Mucosa of rectum (tissue), 2 donors: ENCODE measurements around the gene SLC16A2.

Source experiments
- H3K27ac ChIP-seq, 2 donors: one replicate each; pipeline ENCODE4 v1.7.0; 2013; ENCODE audit warnings: inconsistent platforms in 2 of 2, low read depth in 2 of 2, low read length in 2 of 2
- H3K27me3 ChIP-seq, 2 donors: one replicate each; pipeline ENCODE4 v1.7.0; 2013; ENCODE audit warnings: low read length in 2 of 2; ENCODE audit not compliant: control insufficient read depth in 2 of 2, insufficient read depth in 2 of 2
- H3K36me3 ChIP-seq, 2 donors: one replicate each; pipeline ENCODE4 v1.7.0; 2013; ENCODE audit warnings: low read length in 2 of 2; ENCODE audit not compliant: control insufficient read depth in 2 of 2, insufficient read depth in 2 of 2
- H3K4me1 ChIP-seq, 2 donors: one replicate each; pipeline ENCODE4 v1.7.0; 2013; ENCODE audit warnings: low read length in 2 of 2, mild to moderate bottlenecking in 1 of 2; ENCODE audit not compliant: control insufficient read depth in 2 of 2, insufficient read depth in 2 of 2
- H3K4me3 ChIP-seq, 2 donors: one replicate each; pipeline ENCODE4 v1.7.0; 2013; ENCODE audit warnings: low read length in 2 of 2
- H3K9ac ChIP-seq, 2 donors: one replicate each; pipeline ENCODE4 v1.7.0; 2013; ENCODE audit warnings: low read length in 2 of 2, low read depth in 1 of 2, mild to moderate bottlenecking in 1 of 2
- H3K9me3 ChIP-seq, 2 donors: one replicate each; pipeline ENCODE4 v1.7.0; 2013; ENCODE audit warnings: low read length in 2 of 2; ENCODE audit not compliant: control insufficient read depth in 2 of 2
- donor health status: healthy.
- donor health status: Normal muscosa, but diverticular disease.

Gene SLC16A2

DNA sequence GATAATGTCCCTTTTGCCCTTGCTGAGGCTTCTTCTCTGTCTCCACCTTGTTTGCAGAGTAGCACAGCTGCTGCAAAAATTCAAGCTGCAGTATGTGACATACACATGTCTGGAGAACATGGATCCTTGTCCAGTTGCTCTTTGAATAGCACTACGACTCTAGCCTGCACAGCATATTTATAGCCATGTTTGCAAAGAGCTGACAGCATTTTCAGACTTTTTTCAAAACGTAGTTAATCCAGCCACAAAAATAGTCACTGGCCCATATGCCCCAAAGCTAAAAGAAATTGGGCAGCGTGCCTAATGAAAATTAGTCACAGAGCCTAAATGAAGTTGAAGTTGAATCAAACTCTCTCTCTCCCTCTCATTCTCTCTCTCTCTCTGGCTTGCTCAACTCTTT lies 17.5 kb downstream of the SLC16A2 start:
- Histone ChIP-seq H3K27me3 (peaks cover 0 to 5% of the 10 kb centered on the region in 2 donors), H3K9me3 (no peaks in the 10 kb centered on the region), H3K4me3 (no peak overlapping the region), H3K4me1 (no peaks in the 10 kb centered on the region), H3K36me3 (no peaks in the 10 kb centered on the region), H3K9ac (no peak overlapping the region), H3K27ac (no peak overlapping the region)

- Histone ChIP-seq H3K36me3 (no peaks in the 10 kb centered on the region), H3K9me3 (no peaks in the 10 kb centered on the region), H3K4me3 (no peak overlapping the region), H3K27me3 (peaks cover 2 to 6% of the 10 kb centered on the region in 2 donors), H3K27ac (no peak overlapping the region), H3K9ac (no peak overlapping the region), H3K4me1 (no peaks in the 10 kb centered on the region)
These were observed 23.8 kb downstream of the SLC16A2 start for GRCh38 chrX:74445099-74445498.

GRCh38 chrX:74446876-74447275 lies 25.6 kb downstream of the SLC16A2 start:
- Histone ChIP-seq H3K4me1 (no peaks in the 10 kb centered on the region), H3K27ac (no peak overlapping the region), H3K4me3 (no peak overlapping the region), H3K9me3 (no peaks in the 10 kb centered on the region), H3K36me3 (no peaks in the 10 kb centered on the region), H3K9ac (no peak overlapping the region), H3K27me3 (peaks cover 2 to 6% of the 10 kb centered on the region in 2 donors)

DNA sequence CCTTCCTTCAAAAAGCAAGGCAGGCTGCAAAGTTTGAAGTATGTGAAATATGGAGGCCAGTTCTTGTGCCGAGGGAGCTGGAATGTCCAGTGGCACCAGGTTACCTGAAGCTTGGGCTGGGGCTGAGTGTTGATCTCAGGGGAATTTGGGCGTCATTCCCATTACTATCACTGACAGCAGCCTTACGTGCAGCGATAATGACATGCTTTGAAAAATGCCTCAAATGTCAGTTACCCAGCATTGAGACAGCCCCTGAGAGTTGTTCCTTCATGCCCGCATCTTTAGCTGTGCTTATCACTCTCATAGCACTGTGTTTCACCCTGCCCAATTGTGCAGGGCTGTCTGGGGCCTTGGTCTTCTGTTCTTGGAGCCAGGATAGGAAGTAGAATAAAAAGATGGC lies 27.4 kb downstream of the SLC16A2 start:
- peaks cover 2 to 5% of the 10 kb centered on the region in 2 donors for H3K27me3 ChIP-seq

GRCh38 chrX:74449322-74449936 lies 28.1 kb downstream of the SLC16A2 start:
- Histone ChIP-seq H3K27ac (no peak overlapping the region), H3K9ac (no peak overlapping the region), H3K36me3 (no peaks in the 10 kb centered on the region), H3K4me1 (no peaks in the 10 kb centered on the region), H3K27me3 (peaks cover 0 to 2% of the 10 kb centered on the region in 2 donors), H3K9me3 (no peaks in the 10 kb centered on the region), H3K4me3 (no peak overlapping the region)

More for the DNA sequence above, 27.4 kb downstream of the SLC16A2 start:
- H3K36me3 ChIP-seq, result no peaks in the 10 kb centered on the region
- H3K4me3 ChIP-seq, result no peak overlapping the region
- no peaks in the 10 kb centered on the region for H3K4me1 ChIP-seq
- no peaks in the 10 kb centered on the region for H3K9me3 ChIP-seq
- no peak overlapping the region for H3K27ac ChIP-seq
- H3K9ac ChIP-seq, result no peak overlapping the region

- Histone ChIP-seq H3K4me1 (no peaks in the 10 kb centered on the region), H3K4me3 (no peak overlapping the region), H3K36me3 (no peaks in the 10 kb centered on the region), H3K27me3 (peaks cover 0 to 2% of the 10 kb centered on the region in 2 donors), H3K9ac (no peak overlapping the region), H3K9me3 (no peaks in the 10 kb centered on the region), H3K27ac (no peak overlapping the region)
These were observed 28.6 kb downstream of the SLC16A2 start for GRCh38 chrX:74449937-74450330.

DNA sequence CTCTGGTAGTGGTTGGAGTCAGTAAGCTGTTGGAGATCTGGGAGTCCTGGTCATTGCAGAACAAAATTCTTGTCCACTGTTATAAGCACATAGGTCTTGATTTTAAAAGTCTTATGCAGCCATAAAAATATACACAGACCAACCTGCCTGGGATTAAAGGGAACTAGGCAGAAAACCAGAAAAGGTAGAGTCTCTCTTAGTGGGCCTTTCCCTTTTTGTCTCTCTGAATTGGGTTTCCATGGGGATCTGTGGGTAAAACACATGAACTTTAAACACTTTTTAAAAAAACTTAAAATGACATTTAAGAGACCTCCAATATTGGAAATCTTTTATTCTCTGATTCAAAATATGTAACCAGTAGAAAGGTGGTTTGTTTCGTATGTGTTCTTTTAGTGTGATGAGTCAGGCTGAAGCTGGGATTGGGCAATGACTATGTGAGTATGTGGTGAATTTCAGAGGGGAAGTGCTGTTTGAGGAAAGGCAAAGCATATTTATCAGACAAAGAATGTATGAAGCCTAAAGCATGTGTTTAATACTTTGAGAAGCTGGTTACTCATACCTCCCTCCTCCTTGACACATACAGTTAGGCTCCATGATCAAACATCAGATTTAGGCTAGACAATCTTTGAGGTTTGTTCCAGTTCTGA lies 29.6 kb downstream of the SLC16A2 start:
- Histone ChIP-seq H3K36me3 (no peaks in the 10 kb centered on the region), H3K9ac (no peak overlapping the region), H3K9me3 (no peaks in the 10 kb centered on the region), H3K4me3 (no peak overlapping the region), H3K4me1 (no peaks in the 10 kb centered on the region), H3K27me3 (peaks cover 0 to 4% of the 10 kb centered on the region in 2 donors), H3K27ac (no peak overlapping the region)

GRCh38 chrX:74451450-74452198 lies 30.3 kb downstream of the SLC16A2 start:
- Histone ChIP-seq H3K4me1 (no peaks in the 10 kb centered on the region), H3K9me3 (no peaks in the 10 kb centered on the region), H3K4me3 (no peak overlapping the region), H3K9ac (no peak overlapping the region), H3K27ac (no peak overlapping the region), H3K27me3 (peaks cover 0 to 3% of the 10 kb centered on the region in 2 donors), H3K36me3 (no peaks in the 10 kb centered on the region)

DNA sequence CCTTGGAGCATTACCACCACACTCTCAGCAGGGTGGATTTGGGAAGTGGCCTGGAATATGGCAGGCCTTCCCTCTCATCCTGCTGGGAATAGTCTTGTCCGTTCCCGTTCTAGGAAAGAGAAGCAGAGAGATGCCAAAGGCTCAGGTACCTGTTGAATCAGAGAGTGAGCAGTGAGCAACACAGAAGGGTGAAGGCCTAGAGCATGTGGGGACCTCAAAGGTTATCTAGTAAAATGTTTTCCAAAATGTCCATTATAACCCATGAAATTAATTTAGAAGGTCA lies 30.8 kb downstream of the SLC16A2 start:
- Histone ChIP-seq H3K9ac (no peak overlapping the region), H3K9me3 (no peaks in the 10 kb centered on the region), H3K4me3 (no peak overlapping the region), H3K27me3 (peaks cover 0 to 3% of the 10 kb centered on the region in 2 donors), H3K36me3 (no peaks in the 10 kb centered on the region), H3K27ac (no peak overlapping the region), H3K4me1 (no peaks in the 10 kb centered on the region)

DNA sequence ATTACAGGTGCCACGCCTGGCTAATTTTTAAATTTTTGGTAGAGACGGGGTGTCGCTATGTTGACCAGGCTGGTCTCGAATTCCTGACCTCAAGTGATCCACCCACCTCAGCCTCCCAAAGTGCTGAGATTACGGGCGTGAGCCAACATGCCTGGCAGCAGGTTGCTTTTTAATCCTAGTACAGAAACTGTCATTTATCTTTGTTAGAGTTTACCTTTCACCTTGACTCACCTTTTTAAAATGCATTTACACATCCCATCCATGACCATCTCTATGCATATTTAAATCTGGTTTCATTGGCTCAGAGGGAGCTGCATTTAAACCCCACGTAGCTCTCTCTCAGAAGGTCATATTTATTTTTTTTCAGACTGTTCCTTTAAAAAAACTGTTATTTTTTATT lies 31.9 kb downstream of the SLC16A2 start:
- Histone ChIP-seq H3K36me3 (no peaks in the 10 kb centered on the region), H3K9me3 (no peaks in the 10 kb centered on the region)

More for the DNA sequence above, 31.9 kb downstream of the SLC16A2 start:
- Histone ChIP-seq H3K27me3 (peaks cover 0 to 3% of the 10 kb centered on the region in 2 donors), H3K9ac (no peak overlapping the region), H3K4me1 (no peaks in the 10 kb centered on the region), H3K4me3 (no peak overlapping the region), H3K27ac (no peak overlapping the region)
